CD4-positive, alpha-beta T cell (primary cell): ENCODE results near the gene MYH14. TPM values are rescaled to one million over a fixed set of nuclear protein-coding genes. Genes with fewer than 3 reads are reported as not detected.
A peak's percentile ranks its signal among the peaks of the same experiment; 100 is the strongest.

ENCODE experiments used
- ATAC-seq: fragments of 200-7000 bp; cut with Tn5 transposase; one replicate; pipeline ENCODE4 v1.10.0; 2022; ENCODE audit warnings: mild to moderate bottlenecking; ENCODE audit not compliant: poor library complexity
- CTCF ChIA-PET: fragments of 350-600 bp; sonication (Branson Sonifier 250); formaldehyde crosslinking; loops from one replicate; lab custom pipeline; 2021; ENCODE audit warnings: antibody characterized with exemption, inconsistent platforms; lab: Charles Lee
- POLR2A ChIA-PET: fragments of 350-600 bp; sonication (Branson Sonifier 250); formaldehyde crosslinking; loops from one replicate; lab custom pipeline; 2021; ENCODE audit warnings: antibody characterized with exemption, inconsistent platforms; lab: Charles Lee
- DNase-seq, 14 experiments: peaks; one replicate each; pipeline ENCODE4 v3.0.0-alpha.2; 2013 to 2020; ENCODE audit warnings: mixed read lengths in 2 of 14
- H3K27ac ChIP-seq, 2 donors: one replicate each; pipeline versions ENCODE4 v1.5.1 to v1.7.0; 2013; ENCODE audit warnings: low read length in 2 of 2, low read depth in 1 of 2, mild to moderate bottlenecking in 1 of 2
- H3K27me3 ChIP-seq, 2 experiments: 1 replicate in 1 of 2; 2 replicates in 1 of 2; pipeline versions ENCODE4 v1.6.1 to v1.7.0; 2013; ENCODE audit warnings: low read length in 2 of 2, control low read depth in 1 of 2, mild to moderate bottlenecking in 1 of 2, moderate library complexity in 1 of 2; ENCODE audit not compliant: insufficient read depth in 2 of 2, control insufficient read depth in 1 of 2
- H3K36me3 ChIP-seq: one replicate; pipeline ENCODE4 v1.6.1; 2013; ENCODE audit warnings: low read length, control low read depth; ENCODE audit not compliant: insufficient read depth
- H3K4me1 ChIP-seq: one replicate; pipeline ENCODE4 v1.6.1; 2013; ENCODE audit warnings: low read length, control low read depth; ENCODE audit not compliant: insufficient read depth
- H3K4me3 ChIP-seq: one replicate; pipeline ENCODE4 v1.5.1; 2013; ENCODE audit warnings: mild to moderate bottlenecking, low read length, moderate library complexity
- H3K9me3 ChIP-seq, 2 experiments: 1 replicate in 1 of 2; 2 replicates in 1 of 2; pipeline versions ENCODE4 v1.6.1 to v1.7.0; 2013; ENCODE audit warnings: low read length in 2 of 2, mild to moderate bottlenecking in 2 of 2, control low read depth in 1 of 2, moderate library complexity in 1 of 2; ENCODE audit not compliant: control insufficient read depth in 1 of 2, insufficient read depth in 1 of 2
- H3K27ac Mint-ChIP-seq: one replicate; pipeline ENCODE4 v1.8.0; 2020; ENCODE audit warnings: mixed read lengths
- H3K27me3 Mint-ChIP-seq: one replicate; pipeline ENCODE4 v1.8.0; 2021; ENCODE audit warnings: mixed read lengths
- H3K36me3 Mint-ChIP-seq: one replicate; pipeline ENCODE4 v1.8.0; 2021; ENCODE audit warnings: low read depth, mixed read lengths
- H3K4me1 Mint-ChIP-seq: one replicate; pipeline ENCODE4 v1.8.0; 2021; ENCODE audit warnings: low read depth, mixed read lengths
- H3K4me3 Mint-ChIP-seq: one replicate; pipeline ENCODE4 v1.8.0; 2020; ENCODE audit warnings: mild to moderate bottlenecking, mixed read lengths
- H3K9me3 Mint-ChIP-seq: one replicate; pipeline ENCODE4 v1.8.0; 2020; ENCODE audit warnings: mixed read lengths
- CTCF ChIP-seq: fragments of 200-600 bp; IDR thresholded peaks from one replicate; pipeline ENCODE4 v1.8.0; 2022; ENCODE audit warnings: antibody characterized with exemption, mild to moderate bottlenecking
- intact Hi-C, 2 experiments: fragments of 100-400 bp; cut with DNase I in 1 of 2; cut with micrococcal nuclease in 1 of 2; formaldehyde crosslinking; loops; one replicate each; pipeline versions ENCODE4 v1.15.1 to v1.9.0; 2023 to 2025; cut with DNase I, micrococcal nuclease
- total RNA-seq, 174 experiments: library from RNA in 2 of 174; stranded (reverse) in 2 of 174; gene quantifications; one replicate each; pipeline ENCODE4 v1.2.3 and lab custom pipeline; 2021 to 2026

The MYH14 gene
- total RNA-seq, 2 experiments from 2014 or later: not detected

- CTCF ChIA-PET: no interaction called here
- intact Hi-C loops: no loop called here
These were observed 110.6 kb downstream of the MYH14 start for GRCh38 chr19:50313812-50314536.

GRCh38 chr19:50314724-50315708 lies 111.6 kb downstream of the MYH14 start:
- ATAC-seq: no peak
- Histone ChIP-seq H3K27ac (no peak overlapping the region), H3K27me3 (peaks cover 56 to 71% of the 10 kb centered on the region in 2 experiments), H3K4me3 (no peak overlapping the region), H3K9me3 (peaks cover 0 to 9% of the 10 kb centered on the region in 2 experiments), H3K4me1 (peaks cover 12% of the 10 kb centered on the region), H3K36me3 (no peaks in the 10 kb centered on the region)
- ChIA-PET POLR2A (no interaction called here), CTCF (interaction anchor here (0.6 kb wide), 1 partner anchor 243 kb away, joined by 3 read pairs; no protein-coding TSS in a partner anchor)
- no peak overlapping the region for H3K27ac Mint-ChIP-seq
- no peaks in the 10 kb centered on the region for H3K36me3 Mint-ChIP-seq
- no peak overlapping the region for H3K4me3 Mint-ChIP-seq
- DNase-seq: peak in 1 of 14 experiments; percentile 12
- no peaks in the 10 kb centered on the region for H3K9me3 Mint-ChIP-seq
- TF ChIP-seq CTCF: no peak
- H3K4me1 Mint-ChIP-seq: peaks cover 23% of the 10 kb centered on the region
- H3K27me3 Mint-ChIP-seq: peaks cover 86% of the 10 kb centered on the region
- intact Hi-C loops: no loop called here

More at GRCh38 chr19:50313812-50314536, 110.6 kb downstream of the MYH14 start:
- Mint-ChIP-seq H3K4me3 (no peak overlapping the region), H3K4me1 (peaks cover 23% of the 10 kb centered on the region), H3K9me3 (no peaks in the 10 kb centered on the region), H3K27me3 (peaks cover 82% of the 10 kb centered on the region), H3K27ac (no peak overlapping the region), H3K36me3 (no peaks in the 10 kb centered on the region)
- Histone ChIP-seq H3K36me3 (no peaks in the 10 kb centered on the region), H3K27me3 (peaks cover 60 to 81% of the 10 kb centered on the region in 2 experiments), H3K4me3 (no peak overlapping the region), H3K9me3 (peaks cover 0 to 9% of the 10 kb centered on the region in 2 experiments), H3K27ac (no peak overlapping the region), H3K4me1 (peaks cover 12% of the 10 kb centered on the region)
- ATAC-seq: no peak
- DNase-seq: no peak
- no peak for TF ChIP-seq CTCF
- POLR2A ChIA-PET: no interaction called here

GRCh38 chr19:50315773-50316448 lies 112.5 kb downstream of the MYH14 start:
- H3K27ac Mint-ChIP-seq: no peak overlapping the region
- ATAC-seq (no peak), DNase-seq (peak in 2 of 14 experiments; percentile 38 to 50)
- peaks cover 12% of the 10 kb centered on the region for H3K4me1 ChIP-seq
- H3K36me3 ChIP-seq: no peaks in the 10 kb centered on the region
- peaks cover 0 to 9% of the 10 kb centered on the region in 2 experiments for H3K9me3 ChIP-seq
- intact Hi-C loops: no loop called here
- no peaks in the 10 kb centered on the region for H3K36me3 Mint-ChIP-seq
- ChIA-PET POLR2A (no interaction called here), CTCF (no interaction called here)
- no peaks in the 10 kb centered on the region for H3K9me3 Mint-ChIP-seq
- peak overlapping the region; percentile 12 for H3K4me3 ChIP-seq
- no peak for TF ChIP-seq CTCF
- H3K4me3 Mint-ChIP-seq: peak overlapping the region; percentile 51
- peaks cover 79% of the 10 kb centered on the region for H3K27me3 Mint-ChIP-seq
- H3K27me3 ChIP-seq: peaks cover 48 to 62% of the 10 kb centered on the region in 2 experiments
- peaks cover 23% of the 10 kb centered on the region for H3K4me1 Mint-ChIP-seq
- no peak overlapping the region for H3K27ac ChIP-seq
